GM10266 (cell line): ENCODE data around the gene ADAM22.

Source experiments
- DNase-seq: peaks from one replicate; pipeline ENCODE4 v3.0.0; 2012; ENCODE audit errors: extremely low spot score
- TF ChIP-seq, protein P1 (sequence below): IDR thresholded peaks from 2 replicates; pipeline ENCODE4 v1.5.1; 2012; ENCODE audit warnings: mild to moderate bottlenecking, low read depth; ENCODE audit not compliant: control insufficient read depth, insufficient read depth; ENCODE audit errors: missing control alignments

The ADAM22 gene

DNA sequence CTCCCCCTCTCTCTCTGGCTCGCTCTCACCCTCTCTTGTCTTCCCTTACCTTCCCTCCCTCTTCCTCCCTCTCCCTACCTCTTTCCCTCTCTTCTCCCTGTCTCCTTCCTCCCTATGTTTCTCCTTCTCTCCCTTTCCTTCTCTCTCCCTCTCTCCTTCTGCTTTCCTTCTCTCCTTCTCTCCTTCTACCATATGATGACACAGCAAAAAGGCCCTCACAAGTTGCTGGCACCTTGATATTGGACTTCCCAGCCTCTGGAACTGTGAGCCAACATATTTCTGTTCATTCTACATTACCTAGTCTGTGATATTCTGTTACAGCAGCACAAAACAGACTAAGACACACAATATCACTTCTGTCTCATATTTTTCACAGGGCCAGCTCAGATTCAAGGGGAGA, 135.0 kb downstream of the ADAM22 start:
- TF ChIP-seq, protein P1, sequence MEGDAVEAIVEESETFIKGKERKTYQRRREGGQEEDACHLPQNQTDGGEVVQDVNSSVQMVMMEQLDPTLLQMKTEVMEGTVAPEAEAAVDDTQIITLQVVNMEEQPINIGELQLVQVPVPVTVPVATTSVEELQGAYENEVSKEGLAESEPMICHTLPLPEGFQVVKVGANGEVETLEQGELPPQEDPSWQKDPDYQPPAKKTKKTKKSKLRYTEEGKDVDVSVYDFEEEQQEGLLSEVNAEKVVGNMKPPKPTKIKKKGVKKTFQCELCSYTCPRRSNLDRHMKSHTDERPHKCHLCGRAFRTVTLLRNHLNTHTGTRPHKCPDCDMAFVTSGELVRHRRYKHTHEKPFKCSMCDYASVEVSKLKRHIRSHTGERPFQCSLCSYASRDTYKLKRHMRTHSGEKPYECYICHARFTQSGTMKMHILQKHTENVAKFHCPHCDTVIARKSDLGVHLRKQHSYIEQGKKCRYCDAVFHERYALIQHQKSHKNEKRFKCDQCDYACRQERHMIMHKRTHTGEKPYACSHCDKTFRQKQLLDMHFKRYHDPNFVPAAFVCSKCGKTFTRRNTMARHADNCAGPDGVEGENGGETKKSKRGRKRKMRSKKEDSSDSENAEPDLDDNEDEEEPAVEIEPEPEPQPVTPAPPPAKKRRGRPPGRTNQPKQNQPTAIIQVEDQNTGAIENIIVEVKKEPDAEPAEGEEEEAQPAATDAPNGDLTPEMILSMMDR: no peak
- no peak for DNase-seq

DNA sequence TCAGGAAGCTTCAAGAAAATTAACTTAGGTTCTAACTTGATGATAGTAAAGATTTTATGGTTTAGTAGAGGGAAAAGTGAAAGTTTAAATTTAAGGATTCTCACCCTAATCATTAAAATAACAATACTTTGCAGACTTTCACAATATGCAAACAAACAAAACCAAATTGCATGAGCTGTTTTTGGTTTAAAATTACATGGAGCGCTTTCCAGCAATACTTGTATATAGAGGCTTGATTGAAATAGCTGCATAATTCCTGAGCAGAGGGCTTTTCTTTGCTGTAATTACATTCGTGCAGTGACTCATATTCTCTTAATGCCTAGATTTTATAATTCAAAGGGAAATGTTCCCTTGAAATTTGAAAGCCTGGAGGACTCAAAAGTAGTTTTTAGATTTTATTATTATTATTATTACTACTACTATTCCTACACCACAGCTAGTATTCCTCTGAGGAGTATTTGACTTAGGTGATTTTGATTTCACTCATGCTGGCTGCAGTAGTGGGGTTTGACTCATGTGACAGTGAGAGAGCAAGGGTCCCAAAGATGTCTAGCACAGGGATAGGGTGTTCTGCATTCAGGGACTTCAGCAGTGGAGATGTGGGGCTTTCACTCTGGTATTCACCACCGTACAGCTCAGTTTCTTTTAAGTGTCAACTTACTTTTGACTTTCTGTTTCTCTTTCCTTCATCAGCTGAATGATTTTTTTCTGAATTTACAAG, 138.1 kb downstream of the ADAM22 start:
- DNase-seq: peak; percentile 32
- TF ChIP-seq, protein P1: no peak

DNA sequence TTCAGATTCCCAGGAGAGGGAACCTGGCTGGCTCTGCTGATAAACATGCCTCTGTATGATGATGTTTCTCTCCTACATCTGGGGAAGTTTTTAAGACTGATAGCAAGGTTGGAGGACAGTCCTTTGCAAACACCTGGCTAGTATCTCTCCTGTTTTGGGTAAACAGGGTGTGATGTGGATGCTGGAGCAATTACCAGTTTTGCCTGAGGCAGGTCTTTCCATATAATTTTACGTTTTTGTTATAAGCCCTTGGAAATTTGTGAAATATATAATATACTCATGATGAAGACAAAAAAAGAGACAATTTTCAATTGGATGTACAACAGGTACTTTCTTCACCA, 138.6 kb downstream of the ADAM22 start:
- no peak for DNase-seq
- TF ChIP-seq, protein P1: no peak

DNA sequence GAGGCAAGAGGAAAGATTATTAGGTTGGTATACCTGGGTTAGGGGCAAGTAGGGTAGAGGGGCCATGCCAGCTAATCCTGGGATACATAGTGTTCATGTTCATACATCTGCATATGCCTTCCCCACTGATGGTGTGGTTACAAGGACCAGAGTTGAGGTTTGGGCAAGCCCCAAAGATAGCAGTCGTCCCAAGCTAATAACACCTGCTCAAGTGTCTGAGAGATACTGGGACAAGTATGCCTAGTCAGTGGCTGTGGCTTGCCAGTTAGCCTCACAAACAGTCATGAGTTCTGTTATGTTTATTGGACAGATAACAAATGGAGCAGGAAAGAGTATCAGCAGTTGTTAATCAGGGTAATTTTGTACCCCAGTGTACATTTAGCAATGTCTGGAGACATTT, 139.6 kb downstream of the ADAM22 start:
- TF ChIP-seq, protein P1: no peak
- DNase-seq: no peak

DNA sequence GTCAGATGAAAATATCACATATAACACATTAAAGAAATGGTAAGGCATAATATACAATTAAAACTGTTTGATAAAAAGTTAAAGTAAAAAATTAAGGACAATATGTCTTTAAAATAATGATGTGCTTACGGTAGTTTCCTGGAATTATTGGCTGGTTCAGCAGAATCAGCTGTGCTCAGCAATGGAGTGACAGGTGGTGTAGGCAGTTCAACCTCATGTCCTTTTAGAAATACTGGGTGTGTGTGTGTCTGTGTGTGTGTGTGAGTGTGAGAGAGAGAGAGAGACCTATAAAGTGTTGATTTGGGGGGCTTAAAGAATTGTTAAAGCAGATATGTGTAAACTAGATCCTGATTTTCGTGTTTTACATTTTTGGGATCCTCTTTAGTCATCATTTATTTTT, 141.2 kb downstream of the ADAM22 start:
- DNase-seq: no peak
- TF ChIP-seq, protein P1: no peak

DNA sequence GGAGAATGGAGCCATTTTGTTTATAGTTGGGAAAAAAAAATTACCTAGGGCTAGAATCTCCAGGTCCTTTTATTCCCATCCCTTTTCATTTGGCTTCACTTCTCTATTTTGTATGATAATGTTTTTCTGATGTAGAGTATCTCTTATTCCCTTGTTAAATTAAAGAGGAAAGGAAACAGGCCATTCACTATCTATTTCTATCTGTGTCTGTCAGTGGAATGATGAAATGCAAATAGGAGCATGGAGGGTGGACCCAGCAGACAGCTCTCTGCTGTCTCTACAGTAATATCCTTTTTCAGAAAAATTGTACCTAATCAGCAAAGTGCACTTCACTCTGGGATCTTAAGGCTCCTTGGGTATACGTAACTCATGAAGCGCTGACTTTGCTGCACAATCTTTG, 149.8 kb downstream of the ADAM22 start:
- no peak for DNase-seq
- TF ChIP-seq, protein P1: no peak

DNA sequence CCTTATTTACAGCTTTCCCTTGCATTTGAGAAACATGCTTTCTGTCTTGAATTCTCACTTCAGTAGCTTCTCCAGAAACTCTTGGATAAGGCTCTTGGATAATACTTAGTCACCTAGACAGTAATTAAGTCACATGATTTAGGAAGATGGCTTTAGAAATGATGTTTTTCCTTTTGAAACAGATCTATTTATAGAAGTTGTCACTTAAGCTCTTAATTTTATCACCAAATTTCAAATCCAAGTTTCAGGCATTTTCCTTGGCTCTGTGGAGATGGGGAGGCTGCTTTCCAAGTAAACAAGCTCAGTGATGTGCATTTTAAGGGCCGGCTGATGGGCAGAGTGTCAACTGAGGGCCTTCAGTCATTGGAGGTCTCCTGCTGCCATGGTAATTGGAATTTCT, 155.5 kb downstream of the ADAM22 start:
- no peak for DNase-seq
- TF ChIP-seq, protein P1: no peak
